Prostate gland (tissue), 2 donors: ENCODE measurements around the gene SPOCK1. TPM values are rescaled to one million over a fixed set of nuclear protein-coding genes. Genes with fewer than 3 reads are reported as not detected.

ENCODE experiments used
- DNase-seq: peaks from one replicate; pipeline ENCODE4 v3.0.0-alpha.2; 2019; ENCODE audit warnings: low spot score
- H3K27ac ChIP-seq, 2 donors: fragments of 200-600 bp; sonication (generic); 2 replicates each; pipeline ENCODE4 v1.5.1; 2017 to 2019
- H3K27me3 ChIP-seq: fragments of 200-600 bp; sonication (generic); replicated peaks from 2 replicates; pipeline ENCODE4 v1.5.1; 2019; ENCODE audit not compliant: insufficient read depth
- H3K36me3 ChIP-seq, 2 donors: fragments of 200-600 bp; sonication (generic); 1 replicate in 1 of 2; 2 replicates in 1 of 2; pipeline versions ENCODE4 v1.5.1 to v1.8.1; 2017 to 2019
- H3K4me1 ChIP-seq: fragments of 200-600 bp; sonication (generic); replicated peaks from 2 replicates; pipeline ENCODE4 v1.5.1; 2019
- H3K4me3 ChIP-seq, 2 donors: fragments of 200-600 bp; sonication (generic); 2 replicates each; pipeline ENCODE4 v1.5.1; 2017 to 2019
- H3K9me3 ChIP-seq: fragments of 200-600 bp; sonication (generic); 2 replicates; pipeline ENCODE4 v1.5.1; 2017
- CTCF ChIP-seq, 4 experiments: fragments of 200-600 bp in 2 of 4; fragments of 450-650 bp in 2 of 4; sonication (generic) in 2 of 4; IDR thresholded peaks; 1 replicate in 3 of 4; 2 replicates in 1 of 4; pipeline ENCODE4 v1.5.1; 2016 to 2019; ENCODE audit warnings: antibody characterized with exemption in 4 of 4, mild to moderate bottlenecking in 2 of 4, moderate library complexity in 2 of 4
- POLR2A ChIP-seq: fragments of 450-650 bp; IDR thresholded peaks from one replicate; pipeline ENCODE4 v1.6.1; 2016; ENCODE audit warnings: antibody characterized with exemption, mild to moderate bottlenecking
- POLR2AphosphoS5 ChIP-seq: sonication (generic); formaldehyde crosslinking; IDR thresholded peaks from one replicate; pipeline ENCODE4 v1.6.1; 2017; ENCODE audit warnings: antibody characterized with exemption
- WGBS: methylation state at CpG from one replicate; pipeline ENCODE4 v1.1.5; 2018; 5-methylcytosine and 5-hydroxymethylcytosine counted together
- intact Hi-C: fragments of 100-400 bp; cut with DNase I; formaldehyde crosslinking; loops from one replicate; pipeline ENCODE4 v1.14.2; 2022
- total RNA-seq, 2 donors: library from RNA; depleted of rRNA; stranded (reverse); fragments of >200 nt; gene quantifications; one replicate each; pipeline ENCODE4 v1.1.0, GENCODE V29; 2016

The SPOCK1 gene
- total RNA-seq, 2 donors from 2014 or later = 89.4 to 92.9 TPM

DNA sequence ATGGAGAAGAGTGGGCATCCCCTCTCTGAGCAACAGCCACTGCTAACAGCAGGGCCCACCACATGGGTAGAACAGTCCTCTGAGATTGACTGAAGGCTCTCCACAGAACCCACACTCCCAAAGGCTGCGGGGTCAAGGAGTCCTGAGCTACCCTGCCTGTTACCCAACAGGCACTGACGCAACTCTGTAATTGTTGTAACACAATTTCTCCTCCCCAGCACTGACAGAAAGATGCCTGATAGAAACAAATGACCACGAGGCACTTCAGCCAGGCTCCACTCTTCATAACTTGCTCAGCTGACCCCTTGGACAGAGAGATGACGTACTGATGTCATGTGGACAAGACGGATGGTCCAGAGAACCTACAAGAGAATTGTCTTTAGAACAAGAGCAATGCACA lies 220.7 kb downstream of the SPOCK1 start:
- H3K27me3 ChIP-seq = no peaks in the 10 kb centered on the region
- 97% methylated on average over 5 of the region's 5 CpGs for WGBS
- H3K4me3 ChIP-seq = no peak overlapping the region
- DNase-seq = no peak
- intact Hi-C loops = no loop called here
- H3K36me3 ChIP-seq = no peaks in the 10 kb centered on the region
- peaks cover 10% of the 10 kb centered on the region for H3K4me1 ChIP-seq
- no peak overlapping the region for H3K27ac ChIP-seq
- H3K9me3 ChIP-seq = no peaks in the 10 kb centered on the region
- TF ChIP-seq CTCF (IDR thresholded peaks at IDR 0.05) (no peak), POLR2A (no peak), POLR2AphosphoS5 (no peak)

DNA sequence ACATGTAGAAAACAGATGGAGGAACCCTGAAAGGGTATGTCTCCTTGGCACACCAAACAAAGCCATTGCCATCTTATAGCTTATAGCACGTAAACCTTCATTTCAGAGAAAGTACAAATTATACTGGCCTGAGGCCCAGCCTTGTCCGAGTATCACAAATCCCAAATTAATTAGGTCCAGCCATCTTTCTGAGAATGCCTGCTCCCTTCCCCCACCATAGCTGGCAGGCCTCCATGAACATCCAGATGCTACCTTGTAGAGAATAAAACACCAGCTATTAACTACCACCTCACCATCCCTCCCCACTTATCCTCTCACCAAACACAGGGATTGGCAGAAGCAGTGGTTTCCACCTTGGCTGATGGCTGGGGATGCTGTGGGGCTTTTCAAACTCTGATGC lies 224.0 kb downstream of the SPOCK1 start:
- no peaks in the 10 kb centered on the region for H3K36me3 ChIP-seq
- TF ChIP-seq POLR2A (no peak), POLR2AphosphoS5 (no peak), CTCF (IDR thresholded peaks at IDR 0.05) (no peak)
- no peak overlapping the region for H3K27ac ChIP-seq
- WGBS = 94% methylated on average over 2 of the region's 2 CpGs
- intact Hi-C loops = no loop called here
- DNase-seq = no peak
- no peak overlapping the region for H3K4me3 ChIP-seq
- H3K4me1 ChIP-seq = peaks cover 9% of the 10 kb centered on the region
- H3K9me3 ChIP-seq = no peaks in the 10 kb centered on the region
- H3K27me3 ChIP-seq = no peaks in the 10 kb centered on the region

GRCh38 chr5:137273511-137273910 lies 225.6 kb downstream of the SPOCK1 start:
- Histone ChIP-seq H3K36me3 (no peaks in the 10 kb centered on the region), H3K27me3 (no peaks in the 10 kb centered on the region), H3K4me1 (peaks cover 3% of the 10 kb centered on the region), H3K27ac (no peak overlapping the region), H3K4me3 (no peak overlapping the region), H3K9me3 (no peaks in the 10 kb centered on the region)
- no peak for DNase-seq
- intact Hi-C loops = no loop called here
- WGBS = 81% methylated on average over 1 of the region's 1 CpG
- no peak for TF ChIP-seq POLR2AphosphoS5
- no peak for TF ChIP-seq CTCF (IDR thresholded peaks at IDR 0.05)
- no peak for TF ChIP-seq POLR2A

- no peak for DNase-seq
- H3K4me3 ChIP-seq = no peak overlapping the region
- intact Hi-C loops = no loop called here
- no peaks in the 10 kb centered on the region for H3K36me3 ChIP-seq
- TF ChIP-seq POLR2A (no peak), CTCF (IDR thresholded peaks at IDR 0.05) (no peak), POLR2AphosphoS5 (no peak)
- peaks cover 3% of the 10 kb centered on the region for H3K4me1 ChIP-seq
- no peaks in the 10 kb centered on the region for H3K9me3 ChIP-seq
- H3K27ac ChIP-seq = no peak overlapping the region
- H3K27me3 ChIP-seq = no peaks in the 10 kb centered on the region
Measured at GRCh38 chr5:137272831-137273230, 226.3 kb downstream of the SPOCK1 start.

GRCh38 chr5:137269946-137270345 lies 229.2 kb downstream of the SPOCK1 start:
- WGBS = 82% methylated on average over 2 of the region's 2 CpGs
- Histone ChIP-seq H3K4me1 (peaks cover 3% of the 10 kb centered on the region), H3K4me3 (no peak overlapping the region), H3K9me3 (no peaks in the 10 kb centered on the region), H3K27ac (peak overlapping the region in 1 of 2 donors; percentile 61), H3K27me3 (no peaks in the 10 kb centered on the region), H3K36me3 (no peaks in the 10 kb centered on the region)
- DNase-seq = no peak
- TF ChIP-seq CTCF (IDR thresholded peaks at IDR 0.05) (no peak), POLR2A (no peak), POLR2AphosphoS5 (no peak)
- intact Hi-C loops = no loop called here
